Measurements from ENCODE around the gene MFSD8. TPM values are rescaled to one million over a fixed set of nuclear protein-coding genes. Genes with fewer than 3 reads are reported as not detected.
"Not testable (repeated sequence)": the region's sequence is repeated elsewhere in the genome, so short reads cannot be mapped to it uniquely, and the experiment has no call there.

The MFSD8 gene
- total and polyA plus RNA-seq, 9 donors = 11.8 to 29.7 (median 19.5) TPM

- no peaks in the 10 kb centered on the region for H3K9me3 ChIP-seq
- no peak for DNase-seq
- no peaks in the 10 kb centered on the region for H3K4me1 ChIP-seq (ENCODE audit: insufficient read depth)
- no peaks in the 10 kb centered on the region for H3K36me3 ChIP-seq
- no peak overlapping the region for H3K4me3 ChIP-seq
- H3K27me3 ChIP-seq = no peaks in the 10 kb centered on the region
- 95 to 100% (median 98%) methylated on average over 2 of the region's 2 CpGs for WGBS, 3 donors
- intact Hi-C loops (cut with DNase I) = no loop called here
- TF ChIP-seq POLR2A (IDR thresholded peaks at IDR 0.05) = no peak
- no peak overlapping the region for H3K27ac ChIP-seq
Measured at GRCh38 chr4:127922226-127922625, 42.7 kb downstream of the MFSD8 start.

GRCh38 chr4:127920521-127920920 lies 44.5 kb downstream of the MFSD8 start:
- intact Hi-C loops (cut with DNase I) = no loop called here
- Histone ChIP-seq H3K27ac (no peak overlapping the region), H3K9me3 (no peaks in the 10 kb centered on the region), H3K36me3 (no peaks in the 10 kb centered on the region), H3K27me3 (no peaks in the 10 kb centered on the region), H3K4me1 (ENCODE audit: insufficient read depth) (no peaks in the 10 kb centered on the region), H3K4me3 (no peak overlapping the region)
- TF ChIP-seq EP300 (IDR thresholded peaks at IDR 0.05) (no peak), CTCF (IDR thresholded peaks at IDR 0.05) (no peak), POLR2A (IDR thresholded peaks at IDR 0.05) (no peak)
- DNase-seq = no peak
- 94 to 95% (median 95%) methylated on average over 3 of the region's 3 CpGs for WGBS, 3 donors

- H3K9me3 ChIP-seq = no peaks in the 10 kb centered on the region
- no peak overlapping the region for H3K27ac ChIP-seq
- no peaks in the 10 kb centered on the region for H3K36me3 ChIP-seq
- intact Hi-C loops (cut with DNase I) = no loop called here
- H3K4me3 ChIP-seq = no peak overlapping the region
- TF ChIP-seq CTCF (IDR thresholded peaks at IDR 0.05) (no peak), EP300 (IDR thresholded peaks at IDR 0.05) (no peak), POLR2A (IDR thresholded peaks at IDR 0.05) (no peak)
- no peaks in the 10 kb centered on the region for H3K4me1 ChIP-seq (ENCODE audit: insufficient read depth)
- H3K27me3 ChIP-seq = no peaks in the 10 kb centered on the region
- DNase-seq = no peak
Measured at GRCh38 chr4:127917151-127917550, 47.8 kb downstream of the MFSD8 start.

- H3K27me3 ChIP-seq = no peaks in the 10 kb centered on the region
- no peak for DNase-seq
- no peak overlapping the region for H3K27ac ChIP-seq
- no peak for TF ChIP-seq POLR2A (IDR thresholded peaks at IDR 0.05)
- no peak for TF ChIP-seq EP300 (IDR thresholded peaks at IDR 0.05)
- no peak for TF ChIP-seq CTCF (IDR thresholded peaks at IDR 0.05)
- no peaks in the 10 kb centered on the region for H3K36me3 ChIP-seq
- no peaks in the 10 kb centered on the region for H3K4me1 ChIP-seq (ENCODE audit: insufficient read depth)
- intact Hi-C loops (cut with DNase I) = no loop called here
- WGBS, 3 donors = 91 to 96% (median 95%) methylated on average over 3 of the region's 3 CpGs
- no peak overlapping the region for H3K4me3 ChIP-seq
- H3K9me3 ChIP-seq = no peaks in the 10 kb centered on the region
Measured at GRCh38 chr4:127916512-127916911, 48.5 kb downstream of the MFSD8 start.

- no peak overlapping the region for H3K27ac ChIP-seq
- no peak overlapping the region for H3K4me3 ChIP-seq
- H3K27me3 ChIP-seq = no peaks in the 10 kb centered on the region
- no peak for DNase-seq
- no peaks in the 10 kb centered on the region for H3K4me1 ChIP-seq (ENCODE audit: insufficient read depth)
- intact Hi-C loops (cut with DNase I) = no loop called here
- H3K36me3 ChIP-seq = no peaks in the 10 kb centered on the region
- 85 to 86% (median 86%) methylated on average over 8 of the region's 8 CpGs for WGBS, 3 donors
- TF ChIP-seq POLR2A (IDR thresholded peaks at IDR 0.05) (no peak), EP300 (IDR thresholded peaks at IDR 0.05) (no peak), CTCF (IDR thresholded peaks at IDR 0.05) (no peak)
- H3K9me3 ChIP-seq = no peaks in the 10 kb centered on the region
Measured at GRCh38 chr4:127905029-127905428, 59.9 kb downstream of the MFSD8 start.

- H3K9me3 ChIP-seq; H3K27ac ChIP-seq; H3K4me1 ChIP-seq (ENCODE audit: insufficient read depth); H3K4me3 ChIP-seq; DNase-seq; H3K27me3 ChIP-seq; intact Hi-C loops (cut with DNase I); H3K36me3 ChIP-seq: not testable (repeated sequence)
- WGBS, 3 donors = 95 to 97% (median 96%) methylated on average over 4 of the region's 4 CpGs
Measured at GRCh38 chr4:127899682-127900081, 65.3 kb downstream of the MFSD8 start.

Measured in ovary (tissue), 9 donors.